Measurements from ENCODE around the gene METAP1D.
"Not testable (repeated sequence)": the region's sequence is repeated elsewhere in the genome, so short reads cannot be mapped to it uniquely, and the experiment has no call there.

The METAP1D gene

DNA sequence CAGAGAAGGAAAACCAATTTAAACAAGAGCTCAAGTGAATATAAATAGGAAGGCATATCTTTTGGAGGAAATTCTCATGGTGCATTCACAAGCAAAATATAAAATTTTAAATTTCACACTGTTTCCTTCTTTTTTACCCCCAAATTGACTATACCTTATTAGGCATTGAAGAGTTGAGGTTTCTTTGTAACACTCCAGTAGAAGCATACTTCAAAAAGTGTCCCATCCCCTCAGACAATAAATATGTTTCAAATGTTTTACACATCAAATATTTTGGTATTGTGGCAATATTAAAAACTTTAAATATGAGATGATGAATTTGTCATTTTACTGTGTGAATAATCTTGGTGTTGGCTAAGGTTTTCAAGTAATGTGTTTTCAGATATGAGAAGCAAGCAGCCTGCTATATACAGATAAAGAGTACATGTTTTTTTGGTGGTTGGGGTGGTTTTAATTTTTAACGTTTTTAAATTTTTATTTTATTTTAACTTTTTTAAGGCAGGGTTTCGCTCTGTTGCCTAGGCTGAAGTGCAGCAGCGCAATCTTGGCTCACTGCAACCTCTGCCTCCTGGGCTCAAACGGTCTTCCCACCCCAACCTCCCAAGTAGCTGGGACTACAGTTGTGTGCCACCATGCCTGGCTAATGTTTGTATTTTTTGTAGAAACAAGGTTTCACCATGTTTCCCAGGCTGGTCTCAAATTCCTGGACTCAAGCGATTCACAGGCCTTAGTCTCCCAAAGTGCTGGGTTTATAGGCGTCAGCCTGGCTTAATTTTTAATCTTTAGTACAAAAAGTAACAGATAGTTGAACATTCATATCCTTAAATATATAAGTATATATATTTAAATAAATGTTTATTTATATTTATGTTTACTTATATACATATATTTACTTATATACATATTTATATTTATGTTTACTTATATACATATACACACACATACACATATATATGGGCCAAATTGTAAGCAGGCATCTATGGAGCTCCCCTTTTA, 49.1 kb downstream of the METAP1D start:
- no peak for DNase-seq (ENCODE audit: low read depth)

DNA sequence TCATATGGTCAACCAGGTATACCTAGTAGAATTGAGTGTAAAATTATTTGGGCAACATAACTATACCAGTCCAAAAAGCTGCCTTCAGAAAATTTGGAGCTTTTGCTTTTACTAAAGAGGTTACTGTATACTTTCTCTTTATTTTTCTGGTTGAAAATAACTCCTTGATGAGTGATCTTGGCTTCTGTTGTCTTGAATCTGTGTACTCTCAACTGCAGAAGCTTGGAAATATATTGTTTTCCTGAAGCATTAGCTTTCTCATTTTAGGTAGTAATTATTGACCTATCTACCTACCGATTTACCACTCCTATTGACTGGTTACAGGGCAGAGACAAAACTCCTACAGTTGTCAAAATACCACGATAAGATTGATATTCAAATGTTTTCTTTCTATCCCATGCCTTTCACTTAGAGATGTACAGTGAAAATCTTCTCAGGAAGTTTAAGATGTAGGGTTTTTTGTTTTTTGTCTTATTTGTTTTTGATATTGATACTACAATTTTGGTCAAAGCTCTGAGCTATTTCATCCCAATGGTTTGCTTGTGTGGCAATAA, 49.9 kb downstream of the METAP1D start:
- no peak for DNase-seq (ENCODE audit: low read depth)

DNA sequence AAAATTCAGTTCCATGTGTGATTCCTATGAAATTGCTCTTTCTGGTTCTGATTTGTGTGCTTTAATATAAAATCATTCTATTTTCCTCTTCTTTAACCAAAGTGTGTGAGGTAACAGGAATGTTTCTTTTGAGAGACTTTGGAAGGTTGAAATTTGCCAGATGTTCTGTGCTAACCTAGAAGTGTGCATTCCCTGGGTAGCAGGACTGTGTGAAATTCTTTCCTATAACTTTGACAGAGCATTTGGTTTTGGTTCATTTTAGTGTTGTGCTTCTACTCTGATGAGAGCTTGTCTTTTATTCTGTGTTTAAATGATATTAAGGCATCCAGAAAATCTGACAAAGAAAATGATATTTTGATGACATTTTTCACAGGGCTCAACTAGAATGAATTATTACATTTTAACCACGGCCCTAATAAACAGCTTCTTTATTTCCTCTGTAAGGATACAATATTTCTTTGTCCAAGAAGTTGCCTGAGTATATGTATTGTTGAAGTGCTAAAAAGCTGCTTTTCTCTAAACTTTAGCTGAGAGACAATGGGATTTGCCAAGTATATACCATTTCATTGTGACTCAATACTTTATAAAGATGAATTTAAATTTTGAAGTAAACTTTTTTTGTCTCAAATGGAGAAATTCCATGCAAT, 50.8 kb downstream of the METAP1D start:
- DNase-seq (ENCODE audit: low read depth), result no peak

DNA sequence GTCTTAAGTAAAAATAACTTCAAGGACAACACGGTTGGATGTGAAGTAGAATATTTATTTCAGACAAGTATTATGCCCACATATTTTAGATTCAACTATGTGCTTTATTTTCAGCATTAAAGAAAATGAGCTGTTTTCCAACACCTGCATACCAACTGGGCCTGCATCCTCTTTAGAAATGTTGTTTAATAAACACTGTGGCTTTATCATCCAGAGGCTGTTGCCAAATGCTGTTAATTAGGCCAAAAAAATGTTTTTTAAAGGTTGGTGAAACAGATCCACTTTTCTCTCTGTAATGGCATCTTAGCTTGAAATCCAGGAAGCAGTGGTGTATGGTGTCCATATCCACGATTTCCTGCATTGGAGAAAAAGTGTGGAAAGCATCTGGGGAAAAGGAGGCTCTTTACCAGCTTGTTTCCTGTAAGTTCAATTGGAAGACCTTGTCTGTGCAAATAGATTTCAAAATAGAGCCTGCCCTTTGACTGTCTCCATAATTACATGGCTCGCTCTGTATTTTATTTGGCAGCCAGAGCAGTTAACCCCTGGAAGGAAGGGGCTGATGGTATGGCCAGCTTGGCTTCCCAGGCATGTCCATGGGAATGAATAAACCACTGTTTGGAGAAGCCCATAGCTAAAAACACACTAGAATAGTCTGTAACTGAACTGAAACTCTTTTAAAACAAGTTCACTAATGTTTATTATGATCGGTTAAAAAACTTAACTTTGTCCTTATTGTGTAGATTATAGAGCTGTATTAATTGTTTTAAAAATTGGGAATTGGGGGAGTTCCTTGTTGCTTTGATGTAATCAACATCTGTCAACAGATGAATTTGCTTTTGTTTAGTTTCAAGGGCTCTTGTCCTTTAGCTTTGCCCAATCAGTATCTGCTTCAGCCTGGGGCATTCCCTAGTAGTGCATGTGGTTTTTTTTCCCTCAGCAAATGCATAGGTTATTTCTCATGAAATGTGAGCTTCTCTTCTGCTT, 52.5 kb downstream of the METAP1D start:
- DNase-seq (ENCODE audit: low read depth), result no peak

DNA sequence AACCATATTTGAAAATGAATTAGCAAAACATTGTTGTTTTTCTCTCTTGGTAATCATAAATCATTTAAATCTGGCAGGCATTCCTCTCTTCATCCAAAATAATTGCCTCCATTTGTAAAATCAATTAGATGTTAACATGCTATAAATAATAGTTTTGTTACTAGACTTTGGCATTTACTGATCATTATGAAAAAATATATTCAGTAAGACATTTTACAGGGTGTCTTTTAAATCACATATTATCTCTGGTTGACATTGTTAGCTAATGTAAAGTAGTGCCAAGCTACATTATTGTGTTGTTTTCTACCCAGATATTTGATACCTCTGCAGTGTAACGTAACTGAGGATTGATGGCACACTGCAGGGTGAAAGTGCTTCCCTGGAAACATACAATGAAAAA, 53.7 kb downstream of the METAP1D start:
- DNase-seq (ENCODE audit: low read depth), result no peak

DNA sequence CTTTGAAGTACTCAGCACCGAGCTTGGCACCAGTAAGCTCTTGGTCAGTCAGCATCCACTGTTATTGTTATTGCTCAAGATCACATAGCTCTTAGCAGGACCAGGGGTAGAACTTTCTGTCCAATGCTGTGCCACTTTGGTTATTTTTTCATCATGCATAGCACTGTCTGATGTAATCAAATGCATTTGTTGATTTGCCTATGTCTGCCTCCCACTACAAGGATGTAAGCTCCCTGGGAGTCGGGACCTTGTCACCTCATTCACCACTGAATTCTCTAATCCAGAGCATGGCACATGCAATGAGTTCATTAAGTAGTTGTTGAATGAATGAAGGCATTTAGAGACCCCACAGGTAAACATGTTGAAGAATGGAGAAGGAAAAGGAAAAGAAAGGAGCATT, 56.5 kb downstream of the METAP1D start:
- DNase-seq (ENCODE audit: low read depth), result no peak

DNA sequence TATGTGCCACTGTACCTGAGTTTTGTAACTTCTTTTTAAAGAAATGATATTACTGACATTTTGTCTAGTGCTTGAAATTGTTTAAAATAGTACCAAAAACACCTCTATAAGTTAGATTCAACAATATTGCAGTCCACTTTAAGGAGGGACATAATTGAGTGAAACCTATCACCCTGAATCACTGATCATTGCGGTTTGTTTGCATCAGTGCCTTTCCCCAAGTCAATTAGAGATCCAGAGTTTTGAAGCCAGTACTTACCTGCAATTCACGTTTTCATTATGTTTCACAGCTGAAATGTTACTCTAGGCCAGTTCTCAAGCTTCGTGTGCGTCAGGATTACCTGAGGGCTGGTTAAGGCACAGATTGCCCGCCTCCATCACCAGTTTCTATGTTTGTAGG, 58.9 kb downstream of the METAP1D start:
- DNase-seq (ENCODE audit: low read depth), result no peak

DNA sequence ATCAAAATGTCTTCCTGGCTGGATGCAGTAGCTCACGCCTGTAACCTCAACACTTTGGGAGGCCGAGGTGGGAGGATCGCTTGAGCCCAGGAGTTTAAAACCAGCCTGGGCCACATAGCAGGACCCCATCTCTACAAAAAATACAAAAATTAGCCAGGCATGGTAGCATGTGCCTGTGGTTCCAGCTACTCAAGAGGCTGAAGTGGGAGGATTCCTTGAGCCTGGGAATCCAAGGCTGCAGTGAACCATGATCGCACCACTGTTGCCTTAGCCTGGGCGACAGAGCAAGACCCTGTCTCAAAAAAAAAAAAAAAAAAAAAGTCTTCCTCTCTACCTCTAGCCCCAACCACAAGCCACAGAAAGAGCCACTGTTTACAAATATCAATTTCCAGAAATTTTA, 60.4 kb downstream of the METAP1D start:
- DNase-seq (ENCODE audit: low read depth), result not testable (repeated sequence)

DNA sequence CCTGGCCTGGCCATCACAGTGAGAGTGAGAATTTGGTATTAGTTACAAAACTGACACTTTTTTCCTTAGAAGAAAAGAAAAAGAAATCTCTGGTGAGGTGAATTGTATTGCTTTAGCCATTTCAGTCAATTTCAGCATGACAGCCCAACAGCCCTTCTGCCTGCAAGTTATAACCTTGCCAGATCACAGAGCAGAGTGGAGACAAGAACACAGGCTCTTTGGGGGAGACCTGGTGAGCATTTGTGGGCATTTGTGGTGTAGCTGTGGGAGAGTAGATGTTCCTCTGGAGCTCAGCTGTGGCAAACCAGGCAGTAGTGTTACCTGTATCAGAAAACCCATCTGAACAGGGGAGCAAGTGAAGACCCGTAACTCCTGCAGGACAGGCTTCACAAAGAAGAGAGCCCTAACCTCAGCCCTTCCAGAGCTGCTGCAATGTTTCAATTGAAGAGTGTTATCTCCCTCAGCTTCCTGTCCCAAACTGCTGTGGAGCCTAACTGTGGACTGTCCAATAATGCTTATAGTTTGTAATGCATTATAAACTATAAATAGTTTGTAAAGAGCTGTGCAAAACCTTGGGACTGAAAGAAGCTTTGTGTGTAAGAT, 62.8 kb downstream of the METAP1D start:
- no peak for DNase-seq (ENCODE audit: low read depth)

DNA sequence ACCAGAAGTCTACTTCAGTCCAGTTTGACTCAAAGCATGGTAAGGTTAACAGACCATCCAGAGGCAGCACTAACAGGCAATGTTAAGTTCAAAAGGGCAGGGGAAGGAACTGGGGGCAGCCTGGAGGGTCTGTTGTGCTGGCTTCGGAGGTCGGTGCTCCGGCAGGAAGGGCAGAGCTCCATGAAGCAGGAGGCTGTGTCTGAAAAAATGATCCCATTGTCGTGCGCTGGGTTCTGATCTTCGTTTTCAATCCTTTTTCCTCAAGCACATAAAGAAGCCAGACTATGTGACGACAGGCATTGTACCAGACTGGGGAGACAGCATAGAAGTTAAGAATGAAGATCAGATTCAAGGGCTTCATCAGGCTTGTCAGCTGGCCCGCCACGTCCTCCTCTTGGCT, 63.7 kb downstream of the METAP1D start:
- DNase-seq (ENCODE audit: low read depth), result no peak

DNA sequence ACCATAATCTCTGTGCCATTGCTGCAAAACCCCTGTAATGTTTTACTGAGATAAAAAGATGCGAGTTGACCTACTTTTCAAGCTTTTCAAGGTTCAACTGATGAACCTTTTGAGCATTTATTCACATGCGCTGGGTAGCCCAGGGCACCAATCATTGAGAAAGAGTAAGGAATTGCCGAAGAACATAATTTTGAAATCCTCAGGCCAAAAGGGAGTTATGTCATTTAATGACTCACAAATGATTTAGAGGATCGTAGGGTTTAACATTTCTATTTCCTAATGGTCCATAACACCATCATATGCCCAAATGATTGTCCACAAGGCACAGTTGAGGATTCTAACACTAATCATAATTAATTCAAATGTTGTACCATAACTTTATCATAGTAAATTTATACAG, 65.4 kb downstream of the METAP1D start:
- no peak for DNase-seq (ENCODE audit: low read depth)

DNA sequence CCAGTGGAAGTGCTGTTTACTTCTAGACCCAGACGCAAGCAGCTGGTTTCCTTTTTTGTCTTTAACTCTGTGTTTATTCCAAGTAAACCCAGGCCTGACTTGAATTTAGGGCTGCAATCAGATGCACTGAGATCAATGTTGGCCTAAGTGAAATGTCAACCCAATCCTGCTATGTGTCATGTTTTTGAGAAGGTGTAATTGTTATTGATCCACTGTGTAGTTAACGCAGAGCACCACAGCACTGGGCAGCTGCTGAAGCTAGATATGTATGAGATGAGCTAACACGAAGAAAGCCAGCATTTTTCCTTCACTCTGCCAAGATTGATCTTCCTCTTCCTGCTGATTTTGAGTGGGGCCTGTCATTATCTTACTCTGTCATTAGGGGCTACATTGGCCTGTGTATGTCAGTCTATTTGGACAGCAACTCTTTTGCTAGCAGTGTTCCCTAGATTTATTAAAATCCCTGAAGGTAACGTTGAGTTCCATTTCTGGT, 66.7 kb downstream of the METAP1D start:
- DNase-seq (ENCODE audit: low read depth), result no peak

DNA sequence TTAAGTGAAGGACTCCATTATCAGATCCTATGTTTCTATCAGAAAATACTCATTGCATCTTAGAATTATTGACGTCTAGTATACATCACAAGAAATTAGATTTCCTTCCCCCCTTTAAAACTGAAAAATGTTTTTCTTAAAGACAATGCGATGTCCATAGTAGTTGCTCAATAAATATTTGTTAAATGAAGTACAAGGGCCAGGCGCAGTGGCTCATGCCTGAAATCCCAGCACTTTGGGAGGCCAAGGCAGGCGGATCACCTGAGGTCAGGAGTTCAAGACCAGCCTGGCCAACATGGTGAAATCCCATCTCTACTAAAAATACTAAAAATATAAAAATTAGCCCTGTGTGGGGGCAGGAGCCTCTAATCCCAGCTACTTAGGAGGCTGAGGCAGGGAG, 68.2 kb downstream of the METAP1D start:
- DNase-seq (ENCODE audit: low read depth), result not testable (repeated sequence)

DNA sequence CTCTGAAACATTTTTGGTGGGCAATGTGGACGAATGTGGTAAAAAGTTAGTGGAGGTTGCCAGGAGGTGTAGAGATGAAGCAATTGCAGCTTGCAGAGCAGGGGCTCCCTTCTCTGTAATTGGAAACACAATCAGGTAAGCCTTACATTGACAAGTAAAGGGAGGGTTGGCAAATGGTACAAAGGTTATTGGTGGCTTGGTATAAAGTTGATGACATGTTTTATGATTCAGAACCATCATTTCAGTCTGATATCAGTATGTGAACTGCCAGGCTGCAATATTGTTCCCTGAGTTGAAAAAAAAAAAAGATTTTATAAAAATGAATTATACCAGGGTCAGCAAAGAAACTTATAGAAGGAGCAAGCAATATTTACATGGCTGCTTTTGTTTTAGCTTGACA, 71.2 kb downstream of the METAP1D start:
- no peak for DNase-seq (ENCODE audit: low read depth)

DNA sequence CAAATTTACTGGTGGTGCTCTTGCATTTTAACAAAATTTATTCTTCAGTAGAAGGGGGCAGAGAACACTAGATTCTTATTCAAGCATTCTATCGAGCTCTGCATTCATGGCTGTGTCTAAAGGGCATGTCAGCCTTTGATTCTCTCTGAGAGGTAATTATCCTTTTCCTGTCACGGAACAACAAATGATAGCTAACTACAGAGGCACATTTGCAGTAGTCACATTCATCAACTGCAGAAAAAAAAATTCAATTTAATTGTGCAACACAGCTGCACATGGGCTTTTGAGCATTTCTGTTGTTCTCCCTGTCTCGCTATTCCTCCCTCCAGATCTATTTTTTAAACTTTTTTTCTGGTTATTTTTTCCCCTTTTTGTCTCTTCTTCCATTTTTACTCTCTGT, 72.5 kb downstream of the METAP1D start:
- DNase-seq (ENCODE audit: low read depth), result no peak

DNA sequence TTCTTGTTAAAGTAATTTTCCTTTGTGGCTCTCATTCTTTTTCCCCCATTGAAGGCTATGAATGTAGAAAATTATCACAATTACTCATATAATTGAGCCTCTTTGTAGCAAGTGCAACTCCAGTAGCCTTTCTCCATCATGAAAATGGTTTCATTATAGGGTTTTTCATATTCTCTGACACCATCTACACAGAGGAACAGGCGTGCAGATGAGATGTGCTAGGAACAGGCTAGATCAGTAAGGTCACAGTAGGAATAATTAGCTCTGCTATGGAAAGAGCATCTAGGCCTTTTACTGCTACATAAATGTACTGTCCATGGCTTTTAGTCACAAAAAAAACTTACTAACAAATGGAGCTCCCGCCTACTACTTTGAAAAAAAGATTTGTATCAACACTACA, 73.0 kb downstream of the METAP1D start:
- DNase-seq (ENCODE audit: low read depth), result no peak

DNA sequence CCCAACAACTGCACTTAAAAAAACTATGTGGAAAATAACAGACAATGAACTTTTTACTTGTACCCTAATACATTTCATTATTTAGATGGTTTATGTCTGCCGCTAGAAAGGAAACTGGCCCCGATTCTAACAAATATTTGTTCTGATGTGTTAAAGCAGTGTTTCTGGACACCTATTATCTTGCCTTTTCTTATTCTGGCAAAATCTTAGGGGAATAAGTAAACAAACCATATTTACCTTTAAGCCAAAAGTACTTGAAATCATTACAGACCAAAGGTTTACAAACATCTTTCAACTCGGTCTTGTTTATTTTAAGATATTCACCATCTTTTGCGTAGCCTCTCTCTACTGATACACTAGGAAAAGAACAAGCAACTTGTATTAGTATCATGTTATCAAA, 73.8 kb downstream of the METAP1D start:
- no peak for DNase-seq (ENCODE audit: low read depth)

DNA sequence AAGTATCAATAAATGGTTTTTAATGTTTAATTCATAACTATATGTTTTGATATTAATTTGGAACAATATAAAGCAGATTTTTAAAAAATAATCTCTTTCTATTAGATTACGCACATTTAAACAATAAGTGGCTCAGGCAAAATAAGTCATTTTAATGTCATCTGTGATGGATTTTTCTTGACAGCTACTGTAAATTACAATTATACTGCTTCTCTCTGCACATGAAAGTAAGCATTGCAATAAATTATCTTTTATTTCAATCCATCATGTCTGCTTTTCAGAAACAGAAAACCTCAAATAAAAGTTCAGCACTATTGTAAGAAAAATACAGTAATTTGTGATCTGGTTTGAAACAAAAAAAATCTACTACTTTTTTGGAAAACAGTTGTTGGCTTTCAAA, 74.5 kb downstream of the METAP1D start:
- DNase-seq (ENCODE audit: low read depth), result no peak

DNA sequence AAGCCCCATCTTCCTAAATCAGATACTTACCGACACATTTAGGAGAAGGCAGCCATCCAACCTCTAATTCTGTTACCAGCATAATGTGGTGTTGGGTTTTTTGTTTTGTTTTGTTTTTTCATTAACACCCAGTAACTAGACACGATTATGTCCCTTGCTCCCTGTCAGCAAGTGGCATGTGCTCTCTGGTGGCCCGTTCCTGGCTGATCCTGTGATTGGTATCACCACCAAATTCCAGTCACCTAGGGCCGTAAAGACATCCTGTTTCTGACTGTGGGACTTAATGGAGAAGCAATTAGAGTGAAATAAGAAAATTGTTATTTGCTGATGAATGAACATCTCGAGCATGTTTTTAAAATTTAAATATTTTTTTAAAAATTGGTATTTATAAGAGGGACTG, 79.7 kb downstream of the METAP1D start:
- DNase-seq (ENCODE audit: low read depth), result no peak

DNA sequence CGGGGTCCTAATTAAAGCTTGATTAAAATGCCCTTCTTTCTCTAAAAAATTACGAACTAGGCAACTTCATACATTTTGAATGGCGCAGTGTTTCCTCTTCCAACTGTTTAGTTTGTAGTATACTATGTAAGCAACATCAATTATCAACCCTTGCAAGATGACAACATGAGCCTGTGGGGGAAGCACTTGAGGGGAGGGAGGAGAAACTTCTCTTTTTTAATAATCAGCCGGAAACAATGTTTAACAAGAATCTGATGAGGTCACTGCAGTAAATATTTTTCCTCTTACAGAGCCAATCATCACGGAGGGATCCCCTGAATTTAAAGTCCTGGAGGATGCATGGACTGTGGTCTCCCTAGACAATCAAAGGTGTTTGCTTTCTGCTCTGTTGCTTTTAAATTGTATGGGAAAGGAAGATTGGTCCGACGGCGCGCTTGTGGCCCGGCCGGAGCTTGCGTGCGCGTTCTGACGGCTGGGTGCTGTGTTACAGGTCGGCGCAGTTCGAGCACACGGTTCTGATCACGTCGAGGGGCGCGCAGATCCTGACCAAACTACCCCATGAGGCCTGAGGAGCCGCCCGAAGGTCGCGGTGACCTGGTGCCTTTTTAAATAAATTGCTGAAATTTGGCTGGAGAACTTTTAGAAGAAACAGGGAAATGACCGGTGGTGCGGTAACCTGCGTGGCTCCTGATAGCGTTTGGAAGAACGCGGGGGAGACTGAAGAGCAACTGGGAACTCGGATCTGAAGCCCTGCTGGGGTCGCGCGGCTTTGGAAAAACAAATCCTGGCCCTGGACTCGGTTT, 80.3 kb downstream of the METAP1D start:
- no peak for DNase-seq (ENCODE audit: low read depth)
